Measurements from ENCODE around the gene ALPP. TPM values are rescaled to one million over a fixed set of nuclear protein-coding genes. Genes with fewer than 3 reads are reported as not detected.
A peak's percentile ranks its signal among the peaks of the same experiment; 100 is the strongest.

Gene ALPP
- total RNA-seq, 1 experiment from 2014 or later = 8.6 TPM

- Histone ChIP-seq H3K4me2 (ENCODE audit: low read length) (peak overlapping the region; percentile 74), H3K9ac (ENCODE audit: low read length) (no peak overlapping the region), H3K27ac (ENCODE audit: low read length) (no peak overlapping the region), H3K9me2 (replicated peaks; ENCODE audit: low read length) (no peaks in the 10 kb centered on the region), H3K9me3 (ENCODE audit: low read length) (peaks cover 5% of the 10 kb centered on the region; the same call in 1 of the 2 replicates), H3K4me3 (ENCODE audit: low read length) (peak overlapping the region; percentile 58), H3K79me2 (ENCODE audit: low read length) (no peaks in the 10 kb centered on the region), H3F3A (ENCODE audit: low read length, unreplicated experiment) (no peaks in the 10 kb centered on the region), H4K20me1 (ENCODE audit: low read length) (no peaks in the 10 kb centered on the region), H3K36me3 (ENCODE audit: low read depth, low read length) (no peaks in the 10 kb centered on the region), H3K4me1 (ENCODE audit: insufficient read depth, low read length) (no peaks in the 10 kb centered on the region), H3K27me3 (ENCODE audit: low read length) (peaks cover 24% of the 10 kb centered on the region), H2AFZ (ENCODE audit: low read length) (peak overlapping the region; percentile 68)
- peak; percentile 27 for DNase-seq
- no TSS peak for BruUV-seq (replicated peaks)
- ChIA-PET CTCF (interaction anchor here (0.6 kb wide), 2 partner anchors 12 to 35 kb away, joined by 3 to 7 read pairs; no protein-coding TSS in a partner anchor), POLR2A (ENCODE audit: unreplicated experiment) (interaction anchor here (0.6 kb wide), 1 partner anchor 12 kb away, joined by 3 read pairs; no protein-coding TSS in a partner anchor)
- intact Hi-C loops (cut with micrococcal nuclease) = no loop called here
- ATAC-seq = peak; percentile 45
- no peak for TF ChIP-seq CTCF (conservative IDR thresholded peaks at IDR 0.05; ENCODE audit: low read depth, low read length)
- TF ChIP-seq EZH2phosphoT487 (IDR thresholded peaks at IDR 0.05; ENCODE audit: borderline replicate concordance, low read length) = no peak
- no peak for TF ChIP-seq EZH2 (IDR thresholded peaks at IDR 0.05; ENCODE audit: low read length, unreplicated experiment)
These were observed 40.1 kb downstream of the ALPP start for GRCh38 chr2:232418466-232419244.

DNA sequence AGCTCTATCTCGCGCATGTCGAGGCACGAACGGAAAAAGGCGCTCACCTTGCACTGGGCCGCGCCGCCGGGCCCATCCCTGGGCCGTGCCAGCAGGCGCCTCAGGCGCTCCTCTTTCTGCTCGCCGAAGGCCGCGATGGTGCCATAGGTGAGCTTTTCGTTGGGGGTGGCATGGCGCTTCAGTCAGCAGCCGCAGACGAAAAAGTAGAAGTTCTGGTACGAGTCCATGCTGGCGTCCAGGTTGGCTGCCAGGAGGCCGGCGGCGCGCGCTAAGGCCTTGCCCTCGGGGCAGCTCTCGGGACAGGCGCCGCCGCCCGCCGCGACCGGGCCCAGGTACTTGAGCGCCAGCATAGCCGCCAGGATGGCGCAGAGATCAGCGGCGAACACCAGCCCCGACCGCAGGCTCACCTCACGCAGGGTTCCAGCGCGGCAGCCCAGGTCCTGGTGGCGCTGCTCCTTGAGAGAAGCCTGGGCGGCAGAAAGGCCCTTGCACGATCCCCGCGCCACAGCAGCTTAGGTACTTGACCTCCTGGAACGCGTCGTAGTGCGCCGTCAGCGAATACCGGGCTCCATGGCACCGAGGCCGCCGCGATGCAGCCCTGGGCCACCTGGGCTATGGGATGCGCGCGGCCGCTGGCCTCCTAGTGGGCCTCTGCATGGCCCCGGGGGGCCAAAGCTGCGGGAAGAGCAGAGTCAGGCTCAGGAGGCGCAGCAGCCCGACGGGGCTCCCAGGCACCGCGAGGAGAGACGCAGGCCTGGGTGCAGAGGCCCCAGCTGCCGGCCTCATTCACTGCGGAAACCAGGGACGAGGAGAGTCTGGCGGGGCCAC lies 40.9 kb downstream of the ALPP start:
- DNase-seq = no peak
- no TSS peak for BruUV-seq (replicated peaks)
- Histone ChIP-seq H3F3A (ENCODE audit: low read length, unreplicated experiment) (no peaks in the 10 kb centered on the region), H3K79me2 (ENCODE audit: low read length) (no peaks in the 10 kb centered on the region), H3K9me2 (replicated peaks; ENCODE audit: low read length) (no peaks in the 10 kb centered on the region), H3K9ac (ENCODE audit: low read length) (no peak overlapping the region), H3K36me3 (ENCODE audit: low read depth, low read length) (no peaks in the 10 kb centered on the region), H3K27me3 (ENCODE audit: low read length) (peaks cover 24% of the 10 kb centered on the region), H3K9me3 (ENCODE audit: low read length) (peaks cover 5% of the 10 kb centered on the region; the same call in 1 of the 2 replicates), H2AFZ (ENCODE audit: low read length) (peak overlapping the region; percentile 85), H3K4me3 (ENCODE audit: low read length) (peak overlapping the region; percentile 58), H3K27ac (ENCODE audit: low read length) (no peak overlapping the region), H4K20me1 (ENCODE audit: low read length) (no peaks in the 10 kb centered on the region), H3K4me2 (ENCODE audit: low read length) (peak overlapping the region; percentile 91), H3K4me1 (ENCODE audit: insufficient read depth, low read length) (no peaks in the 10 kb centered on the region)
- TF ChIP-seq EZH2phosphoT487 (IDR thresholded peaks at IDR 0.05; ENCODE audit: borderline replicate concordance, low read length) = no peak
- POLR2A ChIA-PET (ENCODE audit: unreplicated experiment) = interaction anchor here (0.6 kb wide), 1 partner anchor 11 kb away, joined by 3 read pairs; no protein-coding TSS in a partner anchor
- CTCF ChIA-PET = interaction anchor here (0.6 kb wide), 2 partner anchors 11 to 35 kb away, joined by 3 to 7 read pairs; no protein-coding TSS in a partner anchor
- intact Hi-C loops (cut with micrococcal nuclease) = no loop called here
- no peak for ATAC-seq

DNA sequence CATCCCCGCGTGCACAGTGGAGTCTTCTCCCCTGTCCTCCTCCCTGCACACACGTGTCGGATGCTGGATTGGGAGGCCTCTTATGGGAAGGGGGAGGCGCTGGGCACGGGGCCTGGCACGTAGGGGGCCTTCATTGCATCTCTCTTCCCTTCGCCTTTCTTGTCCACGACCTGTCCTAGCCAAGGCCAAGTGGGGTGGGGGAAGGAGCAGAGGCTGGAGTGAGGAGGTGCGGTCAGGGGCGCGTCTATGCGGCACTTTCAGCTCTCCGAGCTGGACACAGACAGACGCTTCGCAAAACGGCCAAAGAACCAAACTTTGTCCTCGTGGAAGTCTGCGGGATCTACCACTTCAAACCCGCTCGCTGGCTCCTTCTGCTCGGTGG lies 41.5 kb downstream of the ALPP start:
- Histone ChIP-seq H3K27ac (ENCODE audit: low read length) (no peak overlapping the region), H3K4me1 (ENCODE audit: insufficient read depth, low read length) (no peaks in the 10 kb centered on the region), H3F3A (ENCODE audit: low read length, unreplicated experiment) (no peaks in the 10 kb centered on the region), H3K79me2 (ENCODE audit: low read length) (no peaks in the 10 kb centered on the region), H3K4me2 (ENCODE audit: low read length) (peak overlapping the region; percentile 91), H3K9ac (ENCODE audit: low read length) (no peak overlapping the region), H3K4me3 (ENCODE audit: low read length) (peak overlapping the region; percentile 67), H3K9me2 (replicated peaks; ENCODE audit: low read length) (no peaks in the 10 kb centered on the region), H4K20me1 (ENCODE audit: low read length) (no peaks in the 10 kb centered on the region), H3K9me3 (ENCODE audit: low read length) (peaks cover 5% of the 10 kb centered on the region; the same call in 1 of the 2 replicates), H2AFZ (ENCODE audit: low read length) (peak overlapping the region; percentile 85), H3K27me3 (ENCODE audit: low read length) (peaks cover 24% of the 10 kb centered on the region), H3K36me3 (ENCODE audit: low read depth, low read length) (no peaks in the 10 kb centered on the region)
- BruUV-seq (replicated peaks) = no TSS peak
- POLR2A ChIA-PET (ENCODE audit: unreplicated experiment) = no interaction called here
- TF ChIP-seq CTCF (conservative IDR thresholded peaks at IDR 0.05; ENCODE audit: low read depth, low read length) (no peak), EZH2phosphoT487 (IDR thresholded peaks at IDR 0.05; ENCODE audit: borderline replicate concordance, low read length) (no peak), EZH2 (IDR thresholded peaks at IDR 0.05; ENCODE audit: low read length, unreplicated experiment) (no peak)
- intact Hi-C loops (cut with micrococcal nuclease) = no loop called here
- CTCF ChIA-PET = no interaction called here
- peak; percentile 18 for ATAC-seq
- DNase-seq = no peak

All from PC-3 (cell line).